Panc1 (cell line): ENCODE data around the gene ZNF592. TPM values are rescaled to one million over a fixed set of nuclear protein-coding genes. Genes with fewer than 3 reads are reported as not detected.

Experiments
- ATAC-seq: fragments of 200-7000 bp; cut with Tn5 transposase; 2 replicates; pipeline ENCODE4 v1.9.1; 2020; ENCODE audit warnings: mild to moderate bottlenecking, moderate library complexity
- BruUV-seq: library from RNA; stranded (reverse); fragments of 400-500 nt; replicated peaks from 2 replicates; lab custom pipeline; 2021; lab: Mats Ljungman, UMichigan
- CTCF ChIA-PET: fragments of 300-600 bp; sonication (Branson Sonifier 250); formaldehyde crosslinking; loops from one replicate; lab custom pipeline; 2022; ENCODE audit warnings: antibody characterized with exemption; lab: Charles Lee
- POLR2A ChIA-PET: fragments of 300-600 bp; sonication (Branson Sonifier 250); formaldehyde crosslinking; loops from one replicate; lab custom pipeline; 2022; ENCODE audit warnings: antibody characterized with exemption; lab: Charles Lee
- DNase-seq: peaks from one replicate; pipeline ENCODE4 v3.0.0-alpha.2; 2010; ENCODE audit warnings: low read depth, low spot score
- H3K27ac ChIP-seq: 2 replicates; pipeline ENCODE4 v1.5.1; 2011; ENCODE audit warnings: mild to moderate bottlenecking, low read length, inconsistent platforms
- H3K27me3 ChIP-seq: fragments of 200-500 bp; sonication (Bioruptor generic); 2 replicates; pipeline ENCODE4 v1.6.0; 2014; ENCODE audit warnings: low read length, inconsistent platforms; ENCODE audit not compliant: control insufficient read depth, insufficient read depth
- H3K36me3 ChIP-seq: fragments of 200-500 bp; sonication (Bioruptor generic); 2 replicates; pipeline ENCODE4 v1.5.1; 2014; ENCODE audit warnings: inconsistent platforms, mild to moderate bottlenecking, low read length, moderate library complexity; ENCODE audit not compliant: control insufficient read depth, insufficient read depth
- H3K4me1 ChIP-seq: 2 replicates; pipeline ENCODE4 v1.5.1; 2011; ENCODE audit warnings: inconsistent platforms, mild to moderate bottlenecking, low read length, moderate library complexity; ENCODE audit not compliant: control insufficient read depth, insufficient read depth
- H3K4me3 ChIP-seq, 2 experiments: 2 replicates each; pipeline ENCODE4 v1.5.1; 2011 to 2012; ENCODE audit warnings: low read depth in 2 of 2, low read length in 2 of 2, mild to moderate bottlenecking in 2 of 2, inconsistent platforms in 1 of 2, moderate library complexity in 1 of 2
- H3K9me3 ChIP-seq: fragments of 200-500 bp; sonication (Bioruptor generic); 2 replicates; pipeline ENCODE4 v1.5.1; 2014; ENCODE audit warnings: low read depth, mild to moderate bottlenecking, inconsistent platforms, low read length, moderate library complexity; ENCODE audit not compliant: control insufficient read depth, insufficient read depth
- POLR2AphosphoS5 ChIP-seq: IDR thresholded peaks from 2 replicates; pipeline ENCODE4 v1.6.1; 2012; ENCODE audit warnings: mild to moderate bottlenecking, low read depth, low read length, moderate library complexity
- SIN3A ChIP-seq: IDR thresholded peaks from 2 replicates; pipeline ENCODE4 v1.6.1; 2012; ENCODE audit warnings: low read depth, mild to moderate bottlenecking, low read length, moderate library complexity, borderline replicate concordance; ENCODE audit not compliant: insufficient read depth
- TCF7L2 ChIP-seq: IDR thresholded peaks from 2 replicates; pipeline ENCODE4 v1.6.1; 2011; ENCODE audit warnings: mild to moderate bottlenecking, low read depth, low read length, inconsistent platforms
- in situ Hi-C: cut with HindIII; loops from 2 replicates; pipeline ENCODE4 v1.10.0; 2016; ENCODE audit warnings: low sequenced_read_pairs, low pct_unique_long_range_greater_than_20kb
- intact Hi-C: fragments of 100-400 bp; cut with micrococcal nuclease; formaldehyde crosslinking; loops from one replicate; pipeline ENCODE4 v1.10.0; 2022; ENCODE audit not compliant: unreplicated experiment
- total RNA-seq: library from RNA; stranded (reverse); gene quantifications from one replicate; pipeline ENCODE4 v1.2.1, GENCODE V29; 2021; ENCODE audit not compliant: unreplicated experiment
- TF ChIP-seq, protein P1 (sequence below): fragments of 450-650 bp; IDR thresholded peaks from 2 replicates; pipeline ENCODE4 v1.5.1; 2017; ENCODE audit warnings: mild to moderate bottlenecking
- TF ChIP-seq, protein P2 (sequence below), 2 experiments: IDR thresholded peaks; 2 replicates each; pipeline ENCODE4 v1.6.1; 2011 to 2012; ENCODE audit warnings: low read depth in 2 of 2, control low read depth in 1 of 2, low read length in 1 of 2, mild to moderate bottlenecking in 1 of 2, moderate library complexity in 1 of 2; ENCODE audit not compliant: insufficient read depth in 1 of 2

Gene ZNF592
- total RNA-seq, 1 experiment from 2014 or later = 34.2 TPM

DNA sequence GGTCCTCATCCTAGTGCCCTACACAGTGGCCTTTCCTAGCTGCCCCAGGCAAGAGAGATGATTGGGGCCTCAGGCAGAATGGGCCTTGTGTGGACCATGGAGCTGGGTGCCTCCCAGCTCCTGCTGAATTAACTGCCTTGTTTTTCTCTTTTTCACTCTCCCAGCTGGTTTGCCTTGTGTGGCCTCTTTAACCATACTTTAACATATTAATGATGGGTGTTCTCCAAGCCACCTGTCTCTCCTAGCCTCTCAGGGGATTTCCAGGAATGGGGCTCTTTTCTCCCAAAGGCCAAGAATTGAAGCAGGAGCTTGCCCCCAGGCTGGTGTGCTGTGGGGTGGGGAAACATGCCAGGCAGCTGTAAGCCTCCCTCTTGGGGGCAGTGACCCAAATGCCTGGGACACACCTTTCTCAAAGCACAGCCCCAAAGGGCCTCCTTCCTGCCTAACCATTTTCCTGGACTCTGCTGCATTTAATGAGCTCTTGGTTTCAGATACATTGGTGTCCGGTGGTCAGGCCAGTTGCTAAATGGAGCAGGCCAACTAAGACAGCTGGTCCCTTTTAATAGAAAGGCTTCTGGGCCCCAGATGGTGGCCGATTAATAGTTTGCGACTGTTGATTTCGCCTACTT is 74.4 kb downstream of the ZNF592 start:
- H3K4me3 ChIP-seq = no peak overlapping the region

DNA sequence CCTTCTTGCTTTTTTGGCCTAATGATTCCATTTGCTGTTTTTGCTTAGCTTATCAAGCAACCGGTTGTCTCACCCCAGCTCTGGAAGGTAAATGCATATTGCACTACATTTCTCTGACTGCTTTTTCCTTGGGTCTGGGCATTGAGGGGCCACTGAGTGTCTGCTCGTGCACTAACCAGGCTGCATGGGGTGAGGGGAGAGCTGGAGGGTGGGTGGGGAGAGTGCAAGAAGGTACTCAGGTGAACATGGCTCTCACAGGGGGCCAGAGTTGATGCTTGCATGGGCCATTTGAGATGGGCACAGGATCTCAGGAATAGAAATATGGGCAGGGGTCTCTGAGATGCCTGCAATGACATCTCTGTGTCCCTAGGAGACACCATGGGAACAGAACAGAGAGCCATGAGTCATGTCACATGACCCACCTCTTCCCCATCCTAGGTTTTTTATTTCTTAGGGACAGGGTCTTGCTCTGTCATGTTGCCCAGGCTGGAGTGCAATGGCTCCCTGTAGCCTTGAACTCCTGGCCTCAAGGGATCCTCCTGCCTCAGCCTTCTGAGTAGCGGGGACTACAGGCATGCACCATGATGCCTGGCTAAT is 75.0 kb downstream of the ZNF592 start:
- no peak for DNase-seq
- no peaks in the 10 kb centered on the region for H3K9me3 ChIP-seq
- TF ChIP-seq TCF7L2 (no peak), POLR2AphosphoS5 (no peak), SIN3A (no peak)
- TF ChIP-seq, protein P1, sequence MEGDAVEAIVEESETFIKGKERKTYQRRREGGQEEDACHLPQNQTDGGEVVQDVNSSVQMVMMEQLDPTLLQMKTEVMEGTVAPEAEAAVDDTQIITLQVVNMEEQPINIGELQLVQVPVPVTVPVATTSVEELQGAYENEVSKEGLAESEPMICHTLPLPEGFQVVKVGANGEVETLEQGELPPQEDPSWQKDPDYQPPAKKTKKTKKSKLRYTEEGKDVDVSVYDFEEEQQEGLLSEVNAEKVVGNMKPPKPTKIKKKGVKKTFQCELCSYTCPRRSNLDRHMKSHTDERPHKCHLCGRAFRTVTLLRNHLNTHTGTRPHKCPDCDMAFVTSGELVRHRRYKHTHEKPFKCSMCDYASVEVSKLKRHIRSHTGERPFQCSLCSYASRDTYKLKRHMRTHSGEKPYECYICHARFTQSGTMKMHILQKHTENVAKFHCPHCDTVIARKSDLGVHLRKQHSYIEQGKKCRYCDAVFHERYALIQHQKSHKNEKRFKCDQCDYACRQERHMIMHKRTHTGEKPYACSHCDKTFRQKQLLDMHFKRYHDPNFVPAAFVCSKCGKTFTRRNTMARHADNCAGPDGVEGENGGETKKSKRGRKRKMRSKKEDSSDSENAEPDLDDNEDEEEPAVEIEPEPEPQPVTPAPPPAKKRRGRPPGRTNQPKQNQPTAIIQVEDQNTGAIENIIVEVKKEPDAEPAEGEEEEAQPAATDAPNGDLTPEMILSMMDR = no peak
- TF ChIP-seq, protein P2, sequence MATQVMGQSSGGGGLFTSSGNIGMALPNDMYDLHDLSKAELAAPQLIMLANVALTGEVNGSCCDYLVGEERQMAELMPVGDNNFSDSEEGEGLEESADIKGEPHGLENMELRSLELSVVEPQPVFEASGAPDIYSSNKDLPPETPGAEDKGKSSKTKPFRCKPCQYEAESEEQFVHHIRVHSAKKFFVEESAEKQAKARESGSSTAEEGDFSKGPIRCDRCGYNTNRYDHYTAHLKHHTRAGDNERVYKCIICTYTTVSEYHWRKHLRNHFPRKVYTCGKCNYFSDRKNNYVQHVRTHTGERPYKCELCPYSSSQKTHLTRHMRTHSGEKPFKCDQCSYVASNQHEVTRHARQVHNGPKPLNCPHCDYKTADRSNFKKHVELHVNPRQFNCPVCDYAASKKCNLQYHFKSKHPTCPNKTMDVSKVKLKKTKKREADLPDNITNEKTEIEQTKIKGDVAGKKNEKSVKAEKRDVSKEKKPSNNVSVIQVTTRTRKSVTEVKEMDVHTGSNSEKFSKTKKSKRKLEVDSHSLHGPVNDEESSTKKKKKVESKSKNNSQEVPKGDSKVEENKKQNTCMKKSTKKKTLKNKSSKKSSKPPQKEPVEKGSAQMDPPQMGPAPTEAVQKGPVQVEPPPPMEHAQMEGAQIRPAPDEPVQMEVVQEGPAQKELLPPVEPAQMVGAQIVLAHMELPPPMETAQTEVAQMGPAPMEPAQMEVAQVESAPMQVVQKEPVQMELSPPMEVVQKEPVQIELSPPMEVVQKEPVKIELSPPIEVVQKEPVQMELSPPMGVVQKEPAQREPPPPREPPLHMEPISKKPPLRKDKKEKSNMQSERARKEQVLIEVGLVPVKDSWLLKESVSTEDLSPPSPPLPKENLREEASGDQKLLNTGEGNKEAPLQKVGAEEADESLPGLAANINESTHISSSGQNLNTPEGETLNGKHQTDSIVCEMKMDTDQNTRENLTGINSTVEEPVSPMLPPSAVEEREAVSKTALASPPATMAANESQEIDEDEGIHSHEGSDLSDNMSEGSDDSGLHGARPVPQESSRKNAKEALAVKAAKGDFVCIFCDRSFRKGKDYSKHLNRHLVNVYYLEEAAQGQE (IDR thresholded peaks at IDR 0.05; ENCODE audit: insufficient read depth in 1 of 2, low read depth in 2 of 2, low read length in 1 of 2) = no peak
- H3K4me1 ChIP-seq = no peaks in the 10 kb centered on the region
- no peaks in the 10 kb centered on the region for H3K27me3 ChIP-seq
- H3K4me3 ChIP-seq = no peak overlapping the region
- H3K36me3 ChIP-seq = no peaks in the 10 kb centered on the region
- no peak for ATAC-seq
- POLR2A ChIA-PET = no interaction called here
- no peak overlapping the region for H3K27ac ChIP-seq
- intact Hi-C loops = no loop called here
- no TSS peak for BruUV-seq
- CTCF ChIA-PET = no interaction called here
- in situ Hi-C loops = no loop called here

More for the DNA sequence above, 74.4 kb downstream of the ZNF592 start:
- ATAC-seq (no peak), DNase-seq (no peak)
- no peak overlapping the region for H3K27ac ChIP-seq
- CTCF ChIA-PET = no interaction called here
- intact Hi-C loops (no loop called here), in situ Hi-C loops (no loop called here)
- no peaks in the 10 kb centered on the region for H3K9me3 ChIP-seq
- POLR2A ChIA-PET = no interaction called here
- BruUV-seq = no TSS peak
- H3K27me3 ChIP-seq = no peaks in the 10 kb centered on the region
- H3K4me1 ChIP-seq = no peaks in the 10 kb centered on the region
- TF ChIP-seq, protein P1 = no peak
- TF ChIP-seq, protein P2 (IDR thresholded peaks at IDR 0.05; ENCODE audit: insufficient read depth in 1 of 2, low read depth in 2 of 2, low read length in 1 of 2) = no peak
- TF ChIP-seq POLR2AphosphoS5 (no peak), TCF7L2 (no peak), SIN3A (no peak)
- H3K36me3 ChIP-seq = no peaks in the 10 kb centered on the region
